SK-N-SH treated with all-trans-retinoic acid at 6 μM for 48 hours (cell line): ENCODE data around the gene MAP3K10.

Experiments
- ATAC-seq: fragments of 200-7000 bp; cut with Tn5 transposase; 3 replicates; pipeline ENCODE4 v1.9.1; 2020; ENCODE audit warnings: mild to moderate bottlenecking, moderate library complexity
- ARNTL ChIP-seq: fragments of 450-650 bp; formaldehyde crosslinking; IDR thresholded peaks from 2 replicates; pipeline ENCODE4 v1.5.0; 2020; ENCODE audit warnings: low read depth, mild to moderate bottlenecking, moderate library complexity, borderline replicate concordance
- CSDC2 ChIP-seq: fragments of 250-450 bp; sonication (Bioruptor Pico); IDR thresholded peaks from 2 replicates; pipeline ENCODE4 v1.5.0; 2020; ENCODE audit warnings: mild to moderate bottlenecking, moderate library complexity
- GLIS3 ChIP-seq: fragments of 250-450 bp; sonication (Bioruptor Pico); IDR thresholded peaks from 2 replicates; pipeline ENCODE4 v1.5.0; 2020; ENCODE audit warnings: mild to moderate bottlenecking, moderate library complexity
- ISL1 ChIP-seq: fragments of 250-450 bp; sonication (Bioruptor Pico); IDR thresholded peaks from 2 replicates; pipeline ENCODE4 v2.1.2; 2022; ENCODE audit warnings: mild to moderate bottlenecking, moderate library complexity
- OSR1 ChIP-seq: fragments of 250-450 bp; sonication (Bioruptor Pico); IDR thresholded peaks from 2 replicates; pipeline ENCODE4 v1.8.0; 2022; ENCODE audit warnings: moderate library complexity, mild to moderate bottlenecking, inconsistent platforms
- PPARA ChIP-seq: fragments of 250-450 bp; sonication (Bioruptor Pico); IDR thresholded peaks from 2 replicates; pipeline ENCODE4 v1.5.0; 2020; ENCODE audit warnings: mild to moderate bottlenecking, borderline replicate concordance
- RARB ChIP-seq: fragments of 250-450 bp; sonication (Bioruptor Pico); IDR thresholded peaks from 2 replicates; pipeline ENCODE4 v1.8.0; 2021; ENCODE audit warnings: mild to moderate bottlenecking, moderate library complexity
- SNAI2 ChIP-seq: fragments of 250-450 bp; sonication (Bioruptor Pico); IDR thresholded peaks from 2 replicates; pipeline ENCODE4 v1.5.0; 2020; ENCODE audit warnings: mild to moderate bottlenecking, moderate library complexity
- TCF4 ChIP-seq: fragments of 250-450 bp; sonication (Bioruptor Pico); IDR thresholded peaks from 2 replicates; pipeline ENCODE4 v1.8.0; 2021; ENCODE audit warnings: mild to moderate bottlenecking, moderate library complexity, borderline replicate concordance
- TOX ChIP-seq: fragments of 250-450 bp; sonication (Bioruptor Pico); IDR thresholded peaks from 2 replicates; pipeline ENCODE4 v1.8.0; 2021; ENCODE audit warnings: mild to moderate bottlenecking, moderate library complexity, borderline replicate concordance
- ZC3H10 ChIP-seq: fragments of 250-450 bp; sonication (Bioruptor Pico); IDR thresholded peaks from 2 replicates; pipeline ENCODE4 v1.5.1; 2021; ENCODE audit warnings: mild to moderate bottlenecking, moderate library complexity
- ZFP3 ChIP-seq: fragments of 250-450 bp; sonication (Bioruptor Pico); IDR thresholded peaks from 2 replicates; pipeline ENCODE4 v1.5.0; 2020; ENCODE audit warnings: mild to moderate bottlenecking, moderate library complexity
- ZFP30 ChIP-seq: fragments of 450-650 bp; formaldehyde crosslinking; IDR thresholded peaks from 2 replicates; pipeline ENCODE4 v1.5.0; 2022; ENCODE audit warnings: mild to moderate bottlenecking, moderate library complexity
- ZNF565 ChIP-seq: fragments of 450-650 bp; formaldehyde crosslinking; conservative IDR thresholded peaks from 2 replicates; pipeline ENCODE4 v1.5.0; 2020; ENCODE audit warnings: low read depth, mild to moderate bottlenecking, moderate library complexity
- ZNF8 ChIP-seq: fragments of 450-650 bp; formaldehyde crosslinking; IDR thresholded peaks from 2 replicates; pipeline ENCODE4 v1.5.0; 2020; ENCODE audit warnings: mild to moderate bottlenecking, moderate library complexity
- TF ChIP-seq, protein P1 (sequence below): fragments of 250-450 bp; sonication (Bioruptor Pico); IDR thresholded peaks from 2 replicates; pipeline ENCODE4 v1.5.1; 2021; ENCODE audit warnings: mild to moderate bottlenecking, moderate library complexity
- TF ChIP-seq, protein P2 (sequence below): fragments of 250-450 bp; sonication (Bioruptor Pico); IDR thresholded peaks from 2 replicates; pipeline ENCODE4 v1.8.0; 2021; ENCODE audit warnings: low read depth, mild to moderate bottlenecking, moderate library complexity, borderline replicate concordance
- TF ChIP-seq, protein P3 (sequence below): fragments of 250-450 bp; sonication (Bioruptor Pico); IDR thresholded peaks from 2 replicates; pipeline ENCODE4 v1.5.1; 2020; ENCODE audit warnings: low read depth, mild to moderate bottlenecking, moderate library complexity
- TF ChIP-seq, protein P4 (sequence below): fragments of 250-450 bp; sonication (Bioruptor Pico); IDR thresholded peaks from 2 replicates; pipeline ENCODE4 v1.8.0; 2020; ENCODE audit warnings: mild to moderate bottlenecking, moderate library complexity, borderline replicate concordance
- TF ChIP-seq, protein P5 (sequence below): fragments of 250-450 bp; sonication (Bioruptor Pico); IDR thresholded peaks from 2 replicates; pipeline ENCODE4 v1.5.0; 2020; ENCODE audit warnings: mild to moderate bottlenecking, moderate library complexity

MAP3K10 gene

DNA sequence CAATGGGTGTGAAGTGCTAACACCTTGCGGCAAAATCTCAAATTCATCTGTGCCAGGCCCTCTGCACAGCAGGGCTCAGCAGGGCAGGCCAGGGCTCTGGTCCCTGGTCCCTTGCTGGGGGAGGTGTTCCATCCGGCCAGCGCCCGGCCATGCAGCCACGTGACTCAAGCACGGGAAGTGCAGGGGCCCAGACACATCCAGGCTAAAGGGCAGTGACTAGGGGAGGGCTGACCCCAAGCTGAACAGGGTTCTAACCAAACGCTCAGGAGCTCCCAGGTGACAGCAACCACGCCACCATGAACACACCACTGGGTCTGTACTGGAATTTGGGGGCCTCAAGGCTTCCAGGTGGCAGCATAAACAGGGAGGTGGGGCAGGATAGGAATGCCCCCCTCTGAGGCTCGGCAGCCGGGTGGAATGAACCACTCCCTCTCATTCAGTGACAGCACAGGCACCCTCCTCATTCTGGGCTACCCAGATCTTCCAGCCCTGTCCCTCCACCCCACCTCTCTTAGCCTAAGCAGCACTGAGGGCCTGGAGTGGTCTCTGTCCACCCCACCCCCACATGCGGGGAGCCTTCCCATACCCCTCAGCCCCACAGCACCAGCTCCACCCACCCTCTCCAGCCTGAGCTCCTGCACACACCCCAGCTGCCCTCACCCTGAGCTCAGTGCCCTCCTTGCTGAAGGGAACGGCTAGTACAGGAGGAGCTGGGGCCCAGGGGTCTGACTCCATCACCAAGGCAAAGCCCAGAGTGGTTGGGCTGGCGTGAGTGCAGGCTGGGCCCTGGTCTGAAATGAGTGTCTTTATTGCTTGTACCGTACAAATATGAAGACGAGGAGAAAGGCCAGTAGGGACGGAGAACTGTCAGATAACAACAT is 40.6 kb downstream of the MAP3K10 start (continued):
- TF ChIP-seq, protein P1, sequence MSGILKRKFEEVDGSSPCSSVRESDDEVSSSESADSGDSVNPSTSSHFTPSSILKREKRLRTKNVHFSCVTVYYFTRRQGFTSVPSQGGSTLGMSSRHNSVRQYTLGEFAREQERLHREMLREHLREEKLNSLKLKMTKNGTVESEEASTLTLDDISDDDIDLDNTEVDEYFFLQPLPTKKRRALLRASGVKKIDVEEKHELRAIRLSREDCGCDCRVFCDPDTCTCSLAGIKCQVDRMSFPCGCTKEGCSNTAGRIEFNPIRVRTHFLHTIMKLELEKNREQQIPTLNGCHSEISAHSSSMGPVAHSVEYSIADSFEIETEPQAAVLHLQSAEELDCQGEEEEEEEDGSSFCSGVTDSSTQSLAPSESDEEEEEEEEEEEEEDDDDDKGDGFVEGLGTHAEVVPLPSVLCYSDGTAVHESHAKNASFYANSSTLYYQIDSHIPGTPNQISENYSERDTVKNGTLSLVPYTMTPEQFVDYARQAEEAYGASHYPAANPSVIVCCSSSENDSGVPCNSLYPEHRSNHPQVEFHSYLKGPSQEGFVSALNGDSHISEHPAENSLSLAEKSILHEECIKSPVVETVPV (CRISPR knock-in tag): no peak
- no peak for TF ChIP-seq PPARA (CRISPR knock-in tag)
- TF ChIP-seq ZC3H10 (CRISPR knock-in tag): no peak

DNA sequence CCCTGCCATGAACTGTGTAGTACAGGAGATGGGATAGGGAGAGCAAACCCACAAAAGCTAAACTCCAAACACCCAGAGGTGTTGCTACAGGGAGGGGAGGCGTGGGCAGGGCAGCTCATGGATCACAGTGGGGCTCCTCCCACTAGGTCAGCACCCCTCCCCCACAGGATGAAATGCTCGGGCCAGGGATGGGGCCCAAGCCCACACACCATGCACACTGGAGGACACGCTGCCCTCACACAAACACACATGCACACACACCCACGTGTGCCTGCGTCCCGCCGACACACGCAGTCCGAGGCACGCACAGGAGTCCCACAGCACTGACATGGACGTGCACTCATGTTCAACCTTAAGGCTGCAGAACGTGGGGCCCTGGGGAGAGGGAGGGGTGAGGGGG is 41.3 kb downstream of the MAP3K10 start:
- no peak for ATAC-seq
- no peak for TF ChIP-seq CSDC2 (CRISPR knock-in tag)
- TF ChIP-seq, protein P2, sequence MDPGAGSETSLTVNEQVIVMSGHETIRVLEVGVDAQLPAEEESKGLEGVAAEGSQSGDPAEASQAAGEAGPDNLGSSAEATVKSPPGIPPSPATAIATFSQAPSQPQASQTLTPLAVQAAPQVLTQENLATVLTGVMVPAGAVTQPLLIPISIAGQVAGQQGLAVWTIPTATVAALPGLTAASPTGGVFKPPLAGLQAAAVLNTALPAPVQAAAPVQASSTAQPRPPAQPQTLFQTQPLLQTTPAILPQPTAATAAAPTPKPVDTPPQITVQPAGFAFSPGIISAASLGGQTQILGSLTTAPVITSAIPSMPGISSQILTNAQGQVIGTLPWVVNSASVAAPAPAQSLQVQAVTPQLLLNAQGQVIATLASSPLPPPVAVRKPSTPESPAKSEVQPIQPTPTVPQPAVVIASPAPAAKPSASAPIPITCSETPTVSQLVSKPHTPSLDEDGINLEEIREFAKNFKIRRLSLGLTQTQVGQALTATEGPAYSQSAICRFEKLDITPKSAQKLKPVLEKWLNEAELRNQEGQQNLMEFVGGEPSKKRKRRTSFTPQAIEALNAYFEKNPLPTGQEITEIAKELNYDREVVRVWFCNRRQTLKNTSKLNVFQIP: no peak
- no peak for TF ChIP-seq PPARA (CRISPR knock-in tag)
- TF ChIP-seq, protein P3, sequence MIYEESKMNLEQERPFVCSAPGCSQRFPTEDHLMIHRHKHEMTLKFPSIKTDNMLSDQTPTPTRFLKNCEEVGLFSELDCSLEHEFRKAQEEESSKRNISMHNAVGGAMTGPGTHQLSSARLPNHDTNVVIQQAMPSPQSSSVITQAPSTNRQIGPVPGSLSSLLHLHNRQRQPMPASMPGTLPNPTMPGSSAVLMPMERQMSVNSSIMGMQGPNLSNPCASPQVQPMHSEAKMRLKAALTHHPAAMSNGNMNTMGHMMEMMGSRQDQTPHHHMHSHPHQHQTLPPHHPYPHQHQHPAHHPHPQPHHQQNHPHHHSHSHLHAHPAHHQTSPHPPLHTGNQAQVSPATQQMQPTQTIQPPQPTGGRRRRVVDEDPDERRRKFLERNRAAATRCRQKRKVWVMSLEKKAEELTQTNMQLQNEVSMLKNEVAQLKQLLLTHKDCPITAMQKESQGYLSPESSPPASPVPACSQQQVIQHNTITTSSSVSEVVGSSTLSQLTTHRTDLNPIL: no peak
- no peak for TF ChIP-seq ZNF8
- TF ChIP-seq ZNF565 (CRISPR knock-in tag): no peak
- TF ChIP-seq ZFP3: no peak
- TF ChIP-seq, protein P4, sequence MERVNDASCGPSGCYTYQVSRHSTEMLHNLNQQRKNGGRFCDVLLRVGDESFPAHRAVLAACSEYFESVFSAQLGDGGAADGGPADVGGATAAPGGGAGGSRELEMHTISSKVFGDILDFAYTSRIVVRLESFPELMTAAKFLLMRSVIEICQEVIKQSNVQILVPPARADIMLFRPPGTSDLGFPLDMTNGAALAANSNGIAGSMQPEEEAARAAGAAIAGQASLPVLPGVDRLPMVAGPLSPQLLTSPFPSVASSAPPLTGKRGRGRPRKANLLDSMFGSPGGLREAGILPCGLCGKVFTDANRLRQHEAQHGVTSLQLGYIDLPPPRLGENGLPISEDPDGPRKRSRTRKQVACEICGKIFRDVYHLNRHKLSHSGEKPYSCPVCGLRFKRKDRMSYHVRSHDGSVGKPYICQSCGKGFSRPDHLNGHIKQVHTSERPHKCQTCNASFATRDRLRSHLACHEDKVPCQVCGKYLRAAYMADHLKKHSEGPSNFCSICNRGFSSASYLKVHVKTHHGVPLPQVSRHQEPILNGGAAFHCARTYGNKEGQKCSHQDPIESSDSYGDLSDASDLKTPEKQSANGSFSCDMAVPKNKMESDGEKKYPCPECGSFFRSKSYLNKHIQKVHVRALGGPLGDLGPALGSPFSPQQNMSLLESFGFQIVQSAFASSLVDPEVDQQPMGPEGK (CRISPR knock-in tag): no peak
- TF ChIP-seq, protein P5, sequence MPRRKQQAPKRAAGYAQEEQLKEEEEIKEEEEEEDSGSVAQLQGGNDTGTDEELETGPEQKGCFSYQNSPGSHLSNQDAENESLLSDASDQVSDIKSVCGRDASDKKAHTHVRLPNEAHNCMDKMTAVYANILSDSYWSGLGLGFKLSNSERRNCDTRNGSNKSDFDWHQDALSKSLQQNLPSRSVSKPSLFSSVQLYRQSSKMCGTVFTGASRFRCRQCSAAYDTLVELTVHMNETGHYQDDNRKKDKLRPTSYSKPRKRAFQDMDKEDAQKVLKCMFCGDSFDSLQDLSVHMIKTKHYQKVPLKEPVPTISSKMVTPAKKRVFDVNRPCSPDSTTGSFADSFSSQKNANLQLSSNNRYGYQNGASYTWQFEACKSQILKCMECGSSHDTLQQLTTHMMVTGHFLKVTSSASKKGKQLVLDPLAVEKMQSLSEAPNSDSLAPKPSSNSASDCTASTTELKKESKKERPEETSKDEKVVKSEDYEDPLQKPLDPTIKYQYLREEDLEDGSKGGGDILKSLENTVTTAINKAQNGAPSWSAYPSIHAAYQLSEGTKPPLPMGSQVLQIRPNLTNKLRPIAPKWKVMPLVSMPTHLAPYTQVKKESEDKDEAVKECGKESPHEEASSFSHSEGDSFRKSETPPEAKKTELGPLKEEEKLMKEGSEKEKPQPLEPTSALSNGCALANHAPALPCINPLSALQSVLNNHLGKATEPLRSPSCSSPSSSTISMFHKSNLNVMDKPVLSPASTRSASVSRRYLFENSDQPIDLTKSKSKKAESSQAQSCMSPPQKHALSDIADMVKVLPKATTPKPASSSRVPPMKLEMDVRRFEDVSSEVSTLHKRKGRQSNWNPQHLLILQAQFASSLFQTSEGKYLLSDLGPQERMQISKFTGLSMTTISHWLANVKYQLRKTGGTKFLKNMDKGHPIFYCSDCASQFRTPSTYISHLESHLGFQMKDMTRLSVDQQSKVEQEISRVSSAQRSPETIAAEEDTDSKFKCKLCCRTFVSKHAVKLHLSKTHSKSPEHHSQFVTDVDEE (CRISPR knock-in tag): no peak
- TF ChIP-seq SNAI2 (CRISPR knock-in tag): no peak
- TF ChIP-seq TOX: no peak
- no peak for TF ChIP-seq TCF4 (CRISPR knock-in tag)
- no peak for TF ChIP-seq ARNTL (CRISPR knock-in tag)
- no peak for TF ChIP-seq GLIS3
- TF ChIP-seq ZC3H10 (CRISPR knock-in tag): no peak
- no peak for TF ChIP-seq OSR1 (CRISPR knock-in tag)

DNA sequence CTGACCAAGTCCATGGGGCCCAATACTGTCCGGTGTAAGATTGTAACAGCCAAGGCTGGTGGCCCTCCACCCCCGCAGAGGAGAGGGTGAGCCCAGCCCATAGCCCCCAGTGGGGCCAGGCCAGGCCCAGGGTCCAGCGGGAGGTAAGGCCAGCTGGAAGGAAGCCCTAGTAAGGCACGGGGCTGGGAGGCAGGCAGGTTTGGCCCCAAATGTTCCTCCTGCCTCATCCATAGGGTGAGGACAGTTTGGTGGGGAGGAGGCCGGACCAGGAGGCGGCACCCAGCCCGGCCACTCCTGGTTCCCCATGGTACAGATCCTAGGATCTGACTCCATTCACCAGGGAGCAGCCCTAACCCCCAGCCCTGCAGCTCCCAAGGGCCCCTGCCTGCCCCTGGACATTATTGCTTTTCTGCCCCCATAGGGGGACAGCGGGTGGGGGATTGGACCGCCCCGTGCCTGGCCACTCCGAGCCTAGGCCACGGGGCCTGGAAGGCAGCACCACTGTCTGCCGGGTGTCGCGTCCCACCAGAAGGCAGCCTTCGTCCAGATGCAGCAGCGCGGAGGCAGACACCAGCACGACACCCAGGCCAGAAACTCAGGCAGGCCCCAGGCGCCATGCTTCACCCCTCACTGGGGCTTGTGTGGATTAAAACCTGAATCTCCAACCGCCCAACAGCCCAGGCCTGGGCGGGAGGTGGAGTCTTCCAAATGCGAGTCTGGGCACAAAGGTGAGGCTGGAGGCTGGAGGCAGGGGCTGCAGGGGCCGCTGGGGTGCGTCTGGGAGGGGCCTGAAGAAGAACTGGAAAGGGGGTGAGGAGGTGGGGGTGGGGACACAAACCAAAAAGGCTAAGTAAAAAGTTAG is 42.0 kb downstream of the MAP3K10 start:
- TF ChIP-seq ZNF8 (no peak), ZFP3 (no peak), ISL1 (CRISPR knock-in tag) (no peak), SNAI2 (CRISPR knock-in tag) (no peak), RARB (no peak), ZFP30 (CRISPR knock-in tag) (no peak)
- TF ChIP-seq, protein P5 (CRISPR knock-in tag): no peak
- TF ChIP-seq, protein P4 (CRISPR knock-in tag): no peak
- ATAC-seq: no peak
